ENCODE data around the gene NKAPL. TPM values are rescaled to one million over a fixed set of nuclear protein-coding genes. Genes with fewer than 3 reads are reported as not detected.

The NKAPL gene
- total RNA-seq, 1 experiment from 2014 or later = not detected

- no peak for DNase-seq (ENCODE audit: low spot score)
- in situ Hi-C loops (cut with HindIII; ENCODE audit: low sequenced_read_pairs) = no loop called here
Observed at GRCh38 chr6:28240471-28240870, 18.6 kb upstream of the NKAPL start.

- in situ Hi-C loops (cut with HindIII; ENCODE audit: low sequenced_read_pairs) = no loop called here
Observed at GRCh38 chr6:28243946-28244345, 15.2 kb upstream of the NKAPL start.

GRCh38 chr6:28245206-28245941 is 13.7 kb upstream of the NKAPL start:
- in situ Hi-C loops (cut with HindIII; ENCODE audit: low sequenced_read_pairs) = no loop called here
- no peak for DNase-seq (ENCODE audit: low spot score)

More at GRCh38 chr6:28243946-28244345, 15.2 kb upstream of the NKAPL start:
- DNase-seq (ENCODE audit: low spot score) = no peak

GRCh38 chr6:28248916-28249315 is 10.2 kb upstream of the NKAPL start:
- in situ Hi-C loops (cut with HindIII; ENCODE audit: low sequenced_read_pairs) = no loop called here
- no peak for DNase-seq (ENCODE audit: low spot score)

- in situ Hi-C loops (cut with HindIII; ENCODE audit: low sequenced_read_pairs) = no loop called here
- DNase-seq (ENCODE audit: low spot score) = no peak
Observed at GRCh38 chr6:28250747-28251146, 8.3 kb upstream of the NKAPL start.

GRCh38 chr6:28251661-28252008 is 7.5 kb upstream of the NKAPL start:
- no peak for DNase-seq (ENCODE audit: low spot score)
- in situ Hi-C loops (cut with HindIII; ENCODE audit: low sequenced_read_pairs) = no loop called here

- peak; percentile 95 for DNase-seq (ENCODE audit: low spot score)
- in situ Hi-C loops (cut with HindIII; ENCODE audit: low sequenced_read_pairs) = no loop called here
Observed at GRCh38 chr6:28252009-28252975, 6.8 kb upstream of the NKAPL start, which contains the start of gene ZKSCAN4. Gene ZKSCAN4, minus strand, starts transcription at chr6:28252269. Its CDS starts 289 bp downstream, at chr6:28251980.

- in situ Hi-C loops (cut with HindIII; ENCODE audit: low sequenced_read_pairs) = no loop called here
- DNase-seq (ENCODE audit: low spot score) = no peak
Observed at GRCh38 chr6:28254121-28254519, 5.0 kb upstream of the NKAPL start.

- in situ Hi-C loops (cut with HindIII; ENCODE audit: low sequenced_read_pairs) = no loop called here
- DNase-seq (ENCODE audit: low spot score) = no peak
Observed at GRCh38 chr6:28257042-28257441, 2.1 kb upstream of the NKAPL start.

- DNase-seq (ENCODE audit: low spot score) = no peak
- in situ Hi-C loops (cut with HindIII; ENCODE audit: low sequenced_read_pairs) = no loop called here
Observed at GRCh38 chr6:28263922-28264321, 4.8 kb downstream of the NKAPL start.

GRCh38 chr6:28264834-28265401 is 5.8 kb downstream of the NKAPL start:
- no peak for DNase-seq (ENCODE audit: low spot score)
- in situ Hi-C loops (cut with HindIII; ENCODE audit: low sequenced_read_pairs) = no loop called here

GRCh38 chr6:28266563-28266961 is 7.5 kb downstream of the NKAPL start:
- in situ Hi-C loops (cut with HindIII; ENCODE audit: low sequenced_read_pairs) = no loop called here
- no peak for DNase-seq (ENCODE audit: low spot score)

GRCh38 chr6:28266962-28267694 is 8.0 kb downstream of the NKAPL start, which contains the start of gene ZSCAN26:
Gene ZSCAN26, plus strand, starts transcription at chr6:28267143. Its CDS starts 4,777 bp downstream, at chr6:28271920.
- in situ Hi-C loops (cut with HindIII; ENCODE audit: low sequenced_read_pairs) = no loop called here

GRCh38 chr6:28267695-28268059 is 8.6 kb downstream of the NKAPL start:
- in situ Hi-C loops (cut with HindIII; ENCODE audit: low sequenced_read_pairs) = no loop called here
- no peak for DNase-seq (ENCODE audit: low spot score)

More at GRCh38 chr6:28266962-28267694, 8.0 kb downstream of the NKAPL start, which contains the start of gene ZSCAN26:
- DNase-seq (ENCODE audit: low spot score) = peak; percentile 93

GRCh38 chr6:28269492-28269891 is 10.4 kb downstream of the NKAPL start:
- in situ Hi-C loops (cut with HindIII; ENCODE audit: low sequenced_read_pairs) = no loop called here
- no peak for DNase-seq (ENCODE audit: low spot score)

GRCh38 chr6:28274888-28275287 is 15.8 kb downstream of the NKAPL start:
- in situ Hi-C loops (cut with HindIII; ENCODE audit: low sequenced_read_pairs) = no loop called here
- DNase-seq (ENCODE audit: low spot score) = no peak

- in situ Hi-C loops (cut with HindIII; ENCODE audit: low sequenced_read_pairs) = no loop called here
- DNase-seq (ENCODE audit: low spot score) = no peak
Observed at GRCh38 chr6:28277746-28278145, 18.6 kb downstream of the NKAPL start.

GRCh38 chr6:28280595-28281287 is 21.6 kb downstream of the NKAPL start:
- in situ Hi-C loops (cut with HindIII; ENCODE audit: low sequenced_read_pairs) = no loop called here
- DNase-seq (ENCODE audit: low spot score) = no peak
